Measurements from ENCODE around the gene FBLN2.

Gene FBLN2

DNA sequence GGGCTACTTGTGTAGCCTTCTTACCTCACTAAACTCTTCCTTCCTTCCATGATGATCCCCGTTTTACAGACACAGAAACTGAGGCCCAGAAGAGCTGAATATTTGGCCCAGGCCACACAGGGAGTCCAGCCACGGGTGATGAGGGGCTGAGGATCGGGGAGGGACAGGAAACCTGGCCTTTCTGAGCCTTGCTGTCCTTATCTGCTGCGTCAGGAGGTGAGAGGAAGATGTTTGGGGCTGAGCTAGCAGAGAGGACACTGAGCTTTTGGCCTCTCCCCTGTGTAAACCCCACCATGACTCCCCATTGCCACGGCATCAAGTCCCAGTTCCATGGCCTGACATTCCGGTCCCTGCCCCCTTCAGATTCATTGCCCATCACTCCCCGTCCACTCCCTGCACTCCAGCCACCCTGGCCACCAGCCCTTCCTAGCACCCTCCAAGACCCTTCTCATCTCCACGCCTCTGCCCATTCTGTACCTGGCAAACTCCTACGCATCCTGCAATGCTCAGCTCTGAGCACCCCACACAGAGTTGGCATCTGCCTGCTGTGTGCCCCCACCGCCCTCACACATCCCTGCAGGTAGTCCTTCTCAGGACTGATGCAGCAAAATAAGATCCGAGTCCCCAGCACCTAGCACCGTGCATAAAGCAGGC, 103.0 kb downstream of the FBLN2 start:
- no peak for DNase-seq

DNA sequence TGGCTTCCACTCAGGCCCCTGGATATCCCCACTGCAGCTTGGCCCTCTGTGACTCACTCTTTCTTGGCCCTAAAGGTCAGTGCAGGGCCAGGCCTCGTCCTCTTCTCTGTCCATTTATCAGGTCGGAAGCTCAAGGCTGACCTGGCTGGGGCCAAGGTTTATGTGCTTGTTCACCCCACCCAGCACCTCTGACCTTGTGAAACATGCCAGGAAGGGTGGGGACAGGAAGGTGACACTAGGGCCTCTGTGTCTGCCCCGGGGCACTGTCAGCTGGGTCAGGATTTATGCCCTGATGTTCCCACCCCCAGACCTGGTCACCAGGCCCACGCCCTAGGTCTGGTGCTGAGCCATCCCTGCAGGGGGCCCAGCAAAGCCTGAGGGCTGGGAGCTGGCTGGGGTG, 103.8 kb downstream of the FBLN2 start:
- no peak for DNase-seq

DNA sequence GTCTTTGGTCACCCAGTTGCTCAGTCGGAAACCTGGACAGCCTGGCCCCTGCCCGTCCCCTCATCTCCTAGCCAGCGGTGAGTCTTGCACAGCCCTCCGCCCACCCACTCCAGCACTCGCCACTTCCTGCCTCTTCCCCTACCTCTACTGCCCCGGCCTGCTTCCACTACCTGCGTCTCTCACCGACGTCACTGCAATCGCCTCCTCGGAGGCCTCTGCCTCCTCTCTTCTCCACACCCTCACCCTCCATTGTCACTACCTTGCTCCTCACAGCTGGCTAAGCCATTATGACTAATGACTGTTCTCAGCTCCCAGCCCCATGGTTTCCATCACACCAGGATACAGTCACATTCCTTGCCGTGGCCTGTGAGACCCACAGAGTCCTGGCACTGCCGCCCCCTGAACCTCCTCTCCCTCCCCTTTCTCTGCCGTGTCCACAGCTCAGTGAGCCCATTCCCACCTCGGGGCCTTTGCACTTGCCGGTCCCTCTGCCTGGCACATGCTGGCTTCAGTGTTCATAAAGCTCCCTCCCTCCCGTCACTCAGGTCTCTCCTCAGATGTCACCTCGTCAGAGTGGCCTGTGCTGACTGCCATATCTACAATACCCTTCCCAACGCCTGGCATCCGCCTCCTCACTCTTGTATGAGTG, 104.8 kb downstream of the FBLN2 start:
- no peak for DNase-seq

DNA sequence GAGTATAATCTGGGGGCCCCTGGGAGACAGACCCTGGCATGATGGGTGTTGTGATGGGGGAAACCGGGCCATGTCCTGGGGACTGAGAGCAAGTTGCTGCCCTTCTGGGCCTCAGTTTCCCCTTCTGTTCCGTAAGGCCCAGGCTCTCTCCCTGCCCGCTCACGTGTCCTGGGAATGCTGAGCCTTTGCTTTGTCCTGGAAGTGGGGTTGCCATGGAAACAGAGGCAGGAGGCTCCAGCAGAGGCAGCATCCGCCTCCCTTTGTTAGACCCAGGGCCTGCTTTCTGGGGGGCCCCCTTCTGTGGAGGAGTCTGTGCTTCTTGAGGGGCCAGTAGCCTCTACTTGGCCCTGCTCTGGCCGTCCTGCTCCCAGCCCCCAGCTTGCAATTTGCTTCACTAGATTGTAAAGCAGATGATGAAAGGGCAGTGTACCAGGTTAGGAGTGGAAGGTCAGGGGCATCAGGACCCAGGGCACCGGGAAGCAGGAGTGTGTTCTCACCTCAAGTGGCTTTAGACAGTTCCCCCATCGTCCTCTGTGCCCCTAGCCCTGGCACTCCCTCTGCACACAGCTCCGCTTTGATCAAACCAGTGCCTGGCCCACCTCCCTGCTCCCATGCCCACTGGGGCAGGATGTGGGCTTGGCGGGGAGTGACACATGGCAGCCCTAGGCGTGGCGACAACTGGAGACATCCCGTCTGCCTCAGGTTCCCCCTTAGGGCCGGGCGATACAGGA, 105.6 kb downstream of the FBLN2 start:
- DNase-seq, result no peak

DNA sequence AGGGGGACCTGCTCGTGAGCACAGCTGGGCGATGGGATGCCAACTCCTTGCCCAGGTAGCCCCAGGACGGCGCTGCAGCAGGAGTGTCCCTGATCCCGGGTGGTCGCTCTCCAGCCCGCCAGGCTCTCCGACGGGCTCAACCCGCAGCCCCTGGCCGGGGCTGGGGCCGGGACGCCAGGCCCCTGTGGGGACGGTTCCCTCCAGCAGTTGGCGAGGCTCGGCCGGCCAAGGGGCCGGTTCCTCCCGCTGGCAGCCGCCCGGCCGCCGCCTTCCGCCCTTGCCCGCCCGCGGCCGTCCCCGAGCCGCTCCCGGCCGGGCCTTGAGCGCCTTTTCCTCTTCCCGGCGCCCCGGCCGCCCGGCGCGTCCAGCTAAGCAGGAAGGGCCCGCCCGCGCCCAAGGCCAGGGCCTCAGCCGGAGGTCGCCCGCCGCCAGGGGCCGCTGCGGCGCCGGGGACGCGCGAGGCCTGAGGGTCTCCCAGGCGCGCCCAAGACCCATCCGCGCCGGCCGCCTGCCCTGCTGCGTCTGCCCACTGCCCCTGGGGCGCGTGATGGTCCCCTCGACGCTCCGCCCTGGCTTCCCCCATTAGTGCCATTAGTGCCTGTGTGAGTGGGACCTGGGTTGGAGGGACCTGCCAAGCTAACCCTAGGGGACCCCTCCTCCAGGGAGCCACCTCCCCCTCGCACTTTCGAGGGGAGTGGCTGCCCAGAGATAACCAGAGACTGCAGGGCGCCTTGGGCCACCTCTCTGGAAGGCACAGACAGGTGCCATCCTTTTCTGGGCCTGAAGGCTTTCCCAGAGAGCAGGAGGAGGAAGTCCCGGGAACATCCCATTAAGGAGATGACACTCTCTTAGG, 106.4 kb downstream of the FBLN2 start:
- peak; percentile 17 for DNase-seq

DNA sequence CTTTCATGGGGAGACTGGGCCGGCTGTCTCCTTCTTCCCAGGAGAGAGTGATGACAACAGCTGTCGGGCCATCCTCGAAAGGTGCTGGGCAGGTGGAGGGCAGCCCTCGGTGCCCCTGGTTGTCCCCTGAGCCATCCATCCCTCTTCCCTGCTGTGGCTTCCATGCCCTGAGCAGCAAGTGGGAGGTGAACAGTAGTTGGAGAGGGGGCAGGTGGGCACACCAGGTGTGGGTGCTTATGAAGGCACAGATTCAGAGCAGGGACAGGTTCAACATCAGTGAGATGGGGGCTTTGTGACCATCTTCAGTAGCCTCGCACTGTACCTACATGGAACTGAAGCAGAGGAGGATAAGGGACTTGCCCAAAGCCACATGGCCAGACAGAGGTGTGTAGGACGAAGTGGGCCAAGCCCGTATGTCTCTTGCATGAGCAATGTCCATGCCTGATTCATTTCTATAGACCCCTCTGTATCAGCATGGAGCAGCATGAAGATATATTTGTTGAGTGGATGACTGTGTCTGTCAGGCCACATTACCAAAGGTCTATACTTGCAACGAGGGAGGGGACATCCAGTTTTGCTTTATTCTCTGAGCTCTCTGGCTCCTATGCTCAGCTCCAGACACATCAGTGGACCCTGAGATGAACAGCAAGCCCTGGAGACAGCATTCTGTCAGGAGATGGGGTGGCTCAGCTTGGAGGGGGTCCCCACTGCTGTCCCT, 107.8 kb downstream of the FBLN2 start:
- DNase-seq, result no peak

DNA sequence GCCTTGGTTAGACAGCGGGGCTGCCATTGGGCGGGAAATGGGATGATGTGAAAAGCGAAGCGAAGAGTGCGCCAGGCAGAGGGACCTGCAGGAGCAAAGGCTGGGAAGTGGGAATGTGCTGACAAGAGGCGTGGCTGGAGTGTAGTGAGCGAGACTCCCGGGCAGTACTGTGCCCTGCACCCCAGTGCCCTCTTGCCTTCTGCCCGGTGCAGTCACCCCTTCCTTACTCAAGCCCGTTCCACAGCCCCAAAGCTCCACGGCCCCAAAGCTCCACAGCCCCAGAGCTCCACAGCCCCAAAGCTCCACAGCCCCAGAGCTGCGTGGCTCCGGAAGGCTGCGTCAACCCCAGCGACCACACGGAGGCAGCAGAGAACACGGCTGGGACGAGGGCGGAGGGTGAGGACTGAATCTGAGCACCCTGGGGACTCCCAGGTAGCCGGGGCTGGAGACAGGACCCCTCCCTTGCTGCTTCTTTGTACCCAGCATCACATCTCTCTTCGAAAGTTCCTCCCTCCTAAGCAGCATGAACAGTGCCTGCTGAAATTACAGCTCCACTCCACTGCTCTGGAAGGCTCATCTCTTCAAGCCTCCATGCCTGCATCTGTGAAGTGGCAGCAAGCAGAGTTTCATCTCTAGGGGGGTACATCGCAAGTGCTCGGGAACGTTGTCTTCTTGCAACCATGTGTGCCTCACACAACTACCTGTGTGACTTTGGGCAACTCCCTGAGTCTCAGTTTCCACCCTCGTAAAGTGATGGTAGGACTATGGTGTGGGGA, 108.9 kb downstream of the FBLN2 start:
- DNase-seq, result peak; percentile 54

DNA sequence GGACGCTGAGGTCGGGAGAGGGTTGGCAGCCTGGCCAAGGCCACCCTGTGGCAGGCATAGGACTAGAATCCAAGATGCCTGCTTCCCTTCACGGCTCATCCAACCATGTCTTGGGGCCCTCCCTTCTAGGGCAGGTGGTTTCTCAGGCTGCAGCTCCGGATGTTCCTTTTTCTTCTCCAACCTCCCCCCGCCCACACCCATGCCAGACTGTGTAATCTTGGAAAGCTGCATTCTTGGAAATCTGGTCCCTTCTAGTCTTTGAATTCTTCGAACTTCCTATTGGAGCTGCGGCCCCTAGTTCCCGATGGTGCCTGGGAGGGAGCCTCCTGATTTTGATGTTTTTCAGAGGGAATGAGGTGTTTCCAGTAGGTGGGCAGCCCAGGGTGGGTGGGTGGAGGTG, 109.8 kb downstream of the FBLN2 start:
- DNase-seq, result no peak

DNA sequence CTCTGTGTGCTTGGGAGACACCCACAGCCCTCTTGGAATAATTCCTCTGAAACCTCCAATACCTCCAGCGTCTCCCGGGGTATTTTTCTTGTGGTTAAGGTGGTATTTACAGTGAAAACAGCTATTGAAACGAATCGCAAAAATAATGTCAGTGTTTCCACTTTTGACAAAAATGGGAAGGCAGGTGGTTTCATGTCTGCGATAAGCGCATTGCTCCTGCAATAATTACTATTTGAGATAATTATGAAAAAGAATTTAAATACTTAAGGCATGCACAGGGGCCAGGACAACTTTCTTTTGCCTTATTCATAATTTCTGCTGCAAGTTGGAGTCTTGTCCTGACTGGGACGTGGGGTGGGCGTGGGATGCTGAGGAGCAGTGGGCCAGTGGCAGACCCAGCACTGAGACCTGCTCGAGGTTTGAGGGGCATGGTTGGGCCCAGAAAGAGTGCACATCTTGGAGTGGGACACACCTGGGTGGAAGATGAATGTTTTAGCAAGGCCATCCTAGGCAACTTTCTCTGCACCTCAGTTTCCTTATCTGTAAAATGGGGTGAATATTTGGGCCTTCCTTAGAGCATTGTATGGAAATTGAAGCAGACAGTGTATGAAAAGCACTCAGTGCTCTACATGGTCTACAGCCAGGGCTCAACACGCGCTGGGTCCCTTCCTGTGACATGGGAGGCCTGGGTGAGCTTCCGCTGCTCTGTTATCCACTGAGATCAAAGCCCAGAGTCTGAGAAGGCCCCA, 110.5 kb downstream of the FBLN2 start:
- no peak for DNase-seq

DNA sequence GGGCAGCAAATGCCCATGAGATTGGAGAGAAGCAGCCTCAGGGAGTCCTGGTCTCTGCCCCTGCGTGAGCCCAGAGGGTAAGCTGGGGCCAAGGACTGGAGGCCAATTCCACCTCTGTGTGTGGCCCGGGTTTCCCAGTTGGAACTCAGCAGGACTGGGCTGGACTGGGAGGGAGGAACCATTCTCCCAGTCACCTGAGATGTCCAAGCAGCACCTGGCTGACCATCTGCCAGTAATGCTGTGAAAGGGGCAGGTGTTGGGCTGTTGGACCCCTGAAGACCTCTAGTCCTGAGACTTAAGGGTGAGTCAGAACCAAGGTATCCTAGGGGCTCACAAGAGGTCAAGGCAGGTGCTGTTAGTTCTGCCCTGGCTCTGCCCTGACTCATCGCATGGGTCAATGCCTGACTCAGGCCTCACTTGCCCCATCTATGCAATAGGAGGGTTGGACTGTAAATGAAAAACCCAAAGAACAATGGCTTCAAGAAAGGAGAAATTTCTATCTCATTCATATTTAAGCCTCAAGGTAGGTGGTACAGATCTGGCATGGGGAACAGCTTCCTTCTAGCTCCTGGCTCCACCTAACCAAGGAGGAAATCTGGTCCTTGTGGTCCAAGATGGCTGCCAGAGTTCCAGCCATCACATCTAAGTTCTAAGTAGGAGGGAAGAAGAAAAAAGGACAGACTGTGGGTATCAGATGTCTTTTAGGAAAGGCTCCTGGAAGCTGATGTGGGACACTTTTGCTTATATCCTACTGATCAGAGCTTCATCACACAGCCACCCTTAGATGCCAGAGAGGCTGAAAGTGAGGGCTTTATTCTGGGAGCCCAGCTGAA, 111.3 kb downstream of the FBLN2 start:
- no peak for DNase-seq

DNA sequence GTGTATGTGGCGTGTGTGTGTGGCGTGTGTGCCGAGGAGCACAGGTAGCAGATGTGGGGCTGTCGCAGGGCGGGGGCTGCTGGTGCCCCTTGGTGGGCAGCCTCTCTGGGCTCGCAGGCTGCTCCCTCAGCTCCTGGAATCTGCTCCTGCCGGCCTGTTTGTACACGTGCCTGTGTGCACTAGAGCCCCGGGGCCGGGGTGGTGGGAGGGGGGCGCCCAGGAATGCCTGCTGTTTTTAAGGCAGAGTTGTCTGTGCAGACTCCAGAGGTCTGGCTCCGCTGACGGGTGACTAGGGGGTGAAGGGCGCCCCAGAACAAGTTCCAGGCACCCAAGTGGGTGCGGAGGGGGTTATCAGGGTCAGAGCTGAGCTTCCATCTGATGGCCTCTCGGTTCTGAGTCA, 112.2 kb downstream of the FBLN2 start:
- DNase-seq, result no peak

DNA sequence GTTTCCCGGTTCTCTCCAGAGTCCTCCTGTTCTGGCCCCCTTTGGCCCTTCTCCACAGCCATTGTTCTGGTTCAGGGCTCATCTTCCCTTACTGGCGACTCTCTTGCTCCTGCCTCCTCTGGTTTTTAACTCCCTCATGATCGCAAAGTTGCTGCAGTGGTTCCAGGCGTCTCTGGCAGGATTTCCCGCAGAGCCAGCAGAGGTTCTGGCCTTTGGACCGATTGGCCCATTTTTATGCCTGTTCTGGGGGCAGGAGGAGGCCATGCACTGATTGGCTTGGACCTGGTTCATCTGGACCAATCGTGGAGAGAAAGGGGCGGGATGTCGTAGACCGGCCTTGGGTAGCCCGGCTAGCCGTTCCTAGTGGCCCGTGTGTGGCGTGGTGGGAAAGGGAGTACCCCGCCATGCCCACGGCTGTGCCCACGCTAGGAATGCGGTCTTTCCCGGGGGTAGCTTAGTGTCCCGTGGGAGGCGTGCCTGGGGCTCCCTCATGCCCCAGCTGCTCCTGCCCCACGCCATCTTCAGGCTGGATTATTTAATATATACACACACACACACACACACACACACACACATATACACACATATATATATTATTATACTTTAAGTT, 113.4 kb downstream of the FBLN2 start:
- DNase-seq, result no peak

DNA sequence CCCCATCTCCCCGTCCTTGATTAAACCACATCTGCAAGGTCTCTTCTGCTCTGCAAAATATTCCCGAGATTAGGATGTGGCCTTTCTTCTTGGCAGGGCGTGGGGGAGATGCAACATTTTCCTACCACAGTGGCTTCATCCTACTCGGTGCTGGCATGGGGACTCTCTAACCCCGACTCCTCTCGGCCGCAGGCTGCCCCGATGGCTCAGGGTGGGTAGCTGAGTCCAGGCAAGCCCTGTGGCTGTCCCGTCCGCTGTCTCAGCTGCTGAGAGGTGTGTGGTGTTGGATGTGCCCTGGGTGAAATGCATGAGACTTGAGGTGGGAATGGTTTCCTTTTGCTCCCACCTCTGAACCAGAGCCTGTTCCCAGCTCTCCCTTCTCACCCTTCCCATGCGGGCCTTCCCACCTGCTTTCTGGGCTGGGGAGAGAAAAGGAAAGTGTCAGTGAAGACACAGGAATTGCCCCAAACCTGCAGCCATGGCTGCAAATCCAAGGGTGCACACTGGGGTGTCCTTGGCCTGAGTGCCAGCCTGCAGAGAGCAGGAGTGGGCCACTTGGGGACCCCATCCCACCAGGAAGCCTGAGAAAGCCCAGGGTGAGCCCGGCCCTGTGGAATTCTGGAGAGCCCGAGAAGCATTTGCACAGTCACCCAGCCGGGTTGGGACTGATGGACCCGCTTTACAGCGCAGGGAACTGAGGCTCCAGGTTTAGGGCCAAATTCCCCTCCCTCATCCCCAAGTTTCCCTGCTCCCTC, 115.0 kb downstream of the FBLN2 start:
- DNase-seq, result no peak

DNA sequence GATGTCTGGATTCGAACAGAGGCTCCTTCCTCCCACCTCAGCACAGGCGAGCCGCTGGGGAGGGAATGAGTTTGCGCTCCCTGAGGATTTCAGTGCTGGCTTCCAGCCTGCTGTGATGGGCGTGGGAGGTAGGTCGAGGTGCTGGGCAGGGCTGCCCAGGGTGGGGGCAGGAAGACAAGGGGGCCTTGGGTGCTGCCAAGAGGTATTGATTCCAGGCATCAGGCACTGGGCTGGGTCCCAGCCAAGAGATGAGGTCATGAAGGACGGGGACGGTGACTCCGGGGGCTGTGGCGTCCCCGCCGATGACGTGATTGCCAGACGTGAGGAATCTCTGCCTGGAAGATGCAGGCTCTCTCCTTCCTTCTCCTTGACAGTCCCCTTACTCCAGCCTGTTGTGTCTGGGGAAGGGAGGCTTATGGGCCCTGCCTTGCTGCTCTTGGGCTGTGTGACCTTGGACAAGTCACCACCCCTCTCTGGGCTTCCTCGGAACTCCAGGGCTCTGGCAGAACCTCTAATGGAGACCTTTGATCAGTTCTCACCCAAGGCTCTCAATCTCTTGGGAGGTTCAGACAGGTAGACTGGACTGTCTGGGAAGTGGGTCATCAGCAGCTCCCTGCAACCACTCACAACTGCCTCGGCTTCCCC, 116.8 kb downstream of the FBLN2 start:
- DNase-seq, result no peak

DNA sequence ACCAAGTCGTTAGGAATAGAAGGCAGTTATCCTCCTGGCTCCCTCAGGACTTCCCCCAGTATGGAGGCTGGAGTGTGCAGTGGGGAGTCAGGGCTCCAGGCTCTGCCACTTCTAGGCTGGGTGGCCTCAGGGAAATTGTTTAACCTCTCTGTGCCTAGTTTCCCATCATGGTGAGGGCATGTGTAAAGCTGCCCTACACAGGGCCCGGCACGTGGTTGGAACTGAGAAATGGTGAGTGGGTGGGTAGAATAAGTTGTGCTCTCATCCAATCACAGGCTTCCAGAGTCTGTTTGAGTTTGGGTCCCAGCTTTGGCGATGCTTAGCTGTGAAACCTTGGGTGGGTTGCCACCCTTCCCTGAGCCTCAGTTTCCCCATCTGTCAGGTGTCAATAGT, 117.3 kb downstream of the FBLN2 start:
- DNase-seq, result no peak

DNA sequence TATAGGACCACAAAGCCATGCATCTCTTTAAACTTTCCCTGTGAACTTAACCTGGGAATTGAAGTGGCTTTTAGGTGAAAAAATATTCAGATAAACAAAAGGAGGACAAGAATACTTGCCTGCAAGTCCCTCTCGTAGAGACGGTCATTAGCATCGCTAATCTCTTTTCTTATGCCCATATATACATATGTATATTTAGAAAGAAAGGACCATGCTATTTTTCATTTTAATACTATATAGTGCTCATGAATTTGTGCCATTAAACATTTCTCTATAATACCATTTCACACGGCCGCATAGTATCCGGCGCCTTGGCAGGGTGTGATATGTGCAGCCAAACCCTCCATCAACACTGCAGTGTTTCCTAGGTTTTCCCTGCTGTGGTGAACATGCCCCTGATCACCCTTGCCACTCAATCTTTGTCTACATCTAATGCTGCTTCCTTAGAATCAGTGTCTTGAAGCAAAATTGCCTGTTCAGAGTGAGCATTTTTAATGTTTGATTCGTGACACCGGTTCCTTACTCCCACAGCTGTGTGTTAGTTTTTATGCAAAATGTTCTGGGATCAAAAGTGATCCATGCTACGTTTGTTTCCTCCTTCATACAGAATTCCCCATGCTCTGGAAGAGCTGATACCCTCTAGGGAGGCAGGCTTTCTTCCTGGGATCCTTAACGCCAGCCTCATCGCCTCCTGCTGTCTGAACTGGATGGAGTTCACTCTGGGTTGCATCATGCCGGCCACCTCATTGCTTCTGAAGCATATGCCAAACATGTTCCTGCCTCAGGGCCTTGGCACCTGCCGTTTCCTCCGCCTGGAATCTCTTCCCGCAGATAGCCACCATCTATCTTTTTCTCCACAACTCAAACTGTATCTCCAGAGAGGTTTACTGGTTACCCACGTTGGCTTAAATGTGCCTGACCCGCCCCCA, 118.1 kb downstream of the FBLN2 start:
- no peak for DNase-seq

DNA sequence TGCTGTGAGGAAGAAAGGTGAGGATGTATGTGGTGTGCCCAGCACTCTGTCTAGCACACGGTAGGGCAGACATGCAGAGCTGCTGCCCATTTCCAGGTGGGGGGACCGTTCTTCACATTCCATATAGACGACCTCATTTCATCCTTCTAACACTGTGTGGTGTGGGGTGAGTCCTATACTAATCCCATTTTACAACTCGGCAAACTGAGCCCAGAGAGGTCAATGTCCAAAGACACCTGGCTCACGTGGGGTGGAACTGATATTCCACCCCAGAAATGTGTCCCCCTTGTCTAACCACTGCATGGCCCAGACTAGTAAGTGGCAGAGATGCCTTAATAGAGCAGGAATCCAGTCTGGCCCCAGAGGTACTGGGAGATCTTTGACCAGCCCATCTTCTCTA, 119.2 kb downstream of the FBLN2 start:
- DNase-seq, result no peak
